Keratinocyte (primary cell): ENCODE results near the gene RAI1.

ENCODE experiments used
- EZH2 ChIP-seq: IDR thresholded peaks from one replicate; pipeline ENCODE4 v1.6.1; 2012; ENCODE audit warnings: inconsistent platforms, mild to moderate bottlenecking, low read length, moderate library complexity
- TF ChIP-seq, protein P1 (sequence below), 3 experiments: IDR thresholded peaks in 1 of 3; conservative IDR thresholded peaks in 1 of 3; optimal IDR thresholded peaks in 1 of 3; 2 replicates in 2 of 3; 3 replicates in 1 of 3; pipeline versions ENCODE3 to v1.5.1; 2011; ENCODE audit warnings: low read length in 3 of 3, mild to moderate bottlenecking in 3 of 3, moderate library complexity in 2 of 3, control low read depth in 1 of 3, inconsistent platforms in 1 of 3; ENCODE audit not compliant: insufficient read depth in 2 of 3; ENCODE audit errors: extremely low read depth in 1 of 3

DNA sequence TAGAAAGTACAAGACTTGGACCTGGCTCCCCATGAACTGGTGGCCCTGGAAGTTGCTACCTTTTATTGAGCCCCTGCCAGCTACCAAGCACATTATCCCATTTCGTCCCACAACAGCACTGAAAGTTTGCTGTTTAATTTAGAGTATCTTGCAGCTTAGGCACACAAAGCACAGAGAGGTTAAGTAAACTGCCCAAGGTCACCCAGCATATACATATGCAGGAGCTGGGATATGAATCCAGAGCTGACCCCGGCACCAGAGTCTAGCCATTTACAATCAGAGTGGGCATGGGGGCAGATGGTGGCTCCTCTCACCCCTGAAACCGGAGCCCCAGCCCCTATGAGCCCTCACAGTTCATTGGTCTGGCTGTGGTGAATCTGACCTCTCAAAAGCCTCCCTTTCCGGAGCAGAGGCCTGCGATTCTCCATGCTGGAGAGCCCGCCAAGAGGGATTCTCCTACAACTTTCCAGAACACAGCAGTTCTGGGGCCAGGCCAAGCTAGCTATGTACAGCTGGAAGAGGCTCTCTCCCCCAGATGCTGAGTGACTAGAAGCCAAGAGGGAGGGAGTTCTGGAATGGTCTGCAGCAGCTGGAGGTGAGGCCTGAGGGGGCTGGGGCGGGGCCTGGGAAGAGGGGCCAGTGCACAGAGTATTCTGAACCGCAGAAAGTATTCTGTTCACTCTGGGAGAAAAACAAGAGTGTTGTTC is 97.2 kb downstream of the RAI1 start:
- TF ChIP-seq, protein P1, sequence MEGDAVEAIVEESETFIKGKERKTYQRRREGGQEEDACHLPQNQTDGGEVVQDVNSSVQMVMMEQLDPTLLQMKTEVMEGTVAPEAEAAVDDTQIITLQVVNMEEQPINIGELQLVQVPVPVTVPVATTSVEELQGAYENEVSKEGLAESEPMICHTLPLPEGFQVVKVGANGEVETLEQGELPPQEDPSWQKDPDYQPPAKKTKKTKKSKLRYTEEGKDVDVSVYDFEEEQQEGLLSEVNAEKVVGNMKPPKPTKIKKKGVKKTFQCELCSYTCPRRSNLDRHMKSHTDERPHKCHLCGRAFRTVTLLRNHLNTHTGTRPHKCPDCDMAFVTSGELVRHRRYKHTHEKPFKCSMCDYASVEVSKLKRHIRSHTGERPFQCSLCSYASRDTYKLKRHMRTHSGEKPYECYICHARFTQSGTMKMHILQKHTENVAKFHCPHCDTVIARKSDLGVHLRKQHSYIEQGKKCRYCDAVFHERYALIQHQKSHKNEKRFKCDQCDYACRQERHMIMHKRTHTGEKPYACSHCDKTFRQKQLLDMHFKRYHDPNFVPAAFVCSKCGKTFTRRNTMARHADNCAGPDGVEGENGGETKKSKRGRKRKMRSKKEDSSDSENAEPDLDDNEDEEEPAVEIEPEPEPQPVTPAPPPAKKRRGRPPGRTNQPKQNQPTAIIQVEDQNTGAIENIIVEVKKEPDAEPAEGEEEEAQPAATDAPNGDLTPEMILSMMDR (optimal IDR thresholded peaks at IDR 0.05 in 1 of 3, IDR thresholded peaks at IDR 0.05 in 1 of 3, conservative IDR thresholded peaks at IDR 0.05 in 1 of 3; ENCODE audit: extremely low read depth in 1 of 3, insufficient read depth in 2 of 3, low read length in 3 of 3), result no peak
- TF ChIP-seq EZH2, result no peak
